PC-3 (cell line): Measurements from ENCODE around the gene CCR2. TPM values are rescaled to one million over a fixed set of nuclear protein-coding genes. Genes with fewer than 3 reads are reported as not detected.

Source experiments
- ATAC-seq: fragments of 200-7000 bp; cut with Tn5 transposase; 2 replicates; pipeline ENCODE4 v1.9.1; 2020; ENCODE audit warnings: mild to moderate bottlenecking, moderate library complexity
- BruUV-seq: library from RNA; stranded (reverse); fragments of 400-500 nt; replicated peaks from 2 replicates; lab custom pipeline; 2021; lab: Mats Ljungman, UMichigan
- CTCF ChIA-PET: fragments of 300-600 bp; sonication (Branson Sonifier 250); formaldehyde crosslinking; loops from one replicate; lab custom pipeline; 2022; ENCODE audit warnings: antibody characterized with exemption; lab: Charles Lee
- POLR2A ChIA-PET: fragments of 300-600 bp; sonication (Branson Sonifier 250); formaldehyde crosslinking; loops from one replicate; lab custom pipeline; 2022; ENCODE audit warnings: antibody characterized with exemption; ENCODE audit not compliant: unreplicated experiment; lab: Charles Lee
- DNase-seq: peaks from one replicate; pipeline ENCODE4 v3.0.0-alpha.2; 2015
- H2AFZ ChIP-seq: fragments of 300-600 bp; sonication (generic); 2 replicates; pipeline ENCODE4 v1.6.0; 2016; ENCODE audit warnings: antibody characterized with exemption, low read length
- H3F3A ChIP-seq: fragments of 300-600 bp; sonication (generic); one replicate; pipeline ENCODE4 v1.6.0; 2017; ENCODE audit warnings: antibody characterized with exemption, low read length, control low read depth, mild to moderate bottlenecking; ENCODE audit not compliant: unreplicated experiment
- H3K27ac ChIP-seq: fragments of 300-600 bp; sonication (generic); 2 replicates; pipeline ENCODE4 v1.5.1; 2016; ENCODE audit warnings: mild to moderate bottlenecking, low read length
- H3K27me3 ChIP-seq: fragments of 300-600 bp; sonication (generic); 2 replicates; pipeline ENCODE4 v1.6.1; 2016; ENCODE audit warnings: low read length, mixed read lengths
- H3K36me3 ChIP-seq: fragments of 300-600 bp; sonication (generic); 2 replicates; pipeline ENCODE4 v1.6.1; 2016; ENCODE audit warnings: low read depth, mixed run types, low read length, mixed read lengths
- H3K4me1 ChIP-seq: fragments of 300-600 bp; sonication (generic); 2 replicates; pipeline ENCODE4 v1.5.1; 2016; ENCODE audit warnings: low read length; ENCODE audit not compliant: insufficient read depth
- H3K4me2 ChIP-seq: fragments of 300-600 bp; sonication (generic); 2 replicates; pipeline ENCODE4 v1.6.0; 2016; ENCODE audit warnings: low read length
- H3K4me3 ChIP-seq: fragments of 300-600 bp; sonication (generic); 2 replicates; pipeline ENCODE4 v1.5.1; 2016; ENCODE audit warnings: mild to moderate bottlenecking, low read length, mixed read lengths
- H3K79me2 ChIP-seq: fragments of 300-600 bp; sonication (generic); 2 replicates; pipeline ENCODE4 v1.6.1; 2017; ENCODE audit warnings: low read length, mixed read lengths
- H3K9ac ChIP-seq: fragments of 300-600 bp; sonication (generic); 2 replicates; pipeline ENCODE4 v1.6.0; 2016; ENCODE audit warnings: mild to moderate bottlenecking, low read length
- H3K9me2 ChIP-seq: fragments of 300-600 bp; sonication (generic); replicated peaks from 2 replicates; pipeline ENCODE4 v1.6.1; 2016; ENCODE audit warnings: mixed run types, low read length, mixed read lengths
- H3K9me3 ChIP-seq: fragments of 300-600 bp; sonication (generic); 2 replicates; pipeline ENCODE4 v1.6.1; 2016; ENCODE audit warnings: low read length, mixed read lengths
- H4K20me1 ChIP-seq: fragments of 300-600 bp; sonication (generic); 2 replicates; pipeline ENCODE4 v1.6.1; 2016; ENCODE audit warnings: low read length, mixed read lengths
- EZH2 ChIP-seq: fragments of 300-600 bp; sonication (generic); IDR thresholded peaks from one replicate; pipeline ENCODE4 v1.6.1; 2017; ENCODE audit warnings: antibody characterized with exemption, mild to moderate bottlenecking, low read length; ENCODE audit not compliant: unreplicated experiment
- EZH2phosphoT487 ChIP-seq: fragments of 300-600 bp; sonication (generic); IDR thresholded peaks from 2 replicates; pipeline ENCODE4 v1.6.1; 2018; ENCODE audit warnings: mild to moderate bottlenecking, antibody characterized with exemption, low read length, borderline replicate concordance
- intact Hi-C: fragments of 100-400 bp; cut with micrococcal nuclease; formaldehyde crosslinking; loops from 2 replicates; pipeline ENCODE4 v1.9.0; 2023
- total RNA-seq: library from RNA; depleted of rRNA; stranded (reverse); fragments of >200 nt; gene quantifications from 2 replicates; pipeline ENCODE4 v1.2.3, GENCODE V29; 2014; rRNA removed
- TF ChIP-seq, protein P1 (sequence below): fragments of 300-600 bp; sonication (generic); conservative IDR thresholded peaks from 2 replicates; pipeline ENCODE4 v1.5.1; 2017; ENCODE audit warnings: antibody characterized with exemption, low read depth, mild to moderate bottlenecking, low read length

CCR2 gene
- total RNA-seq, 1 experiment from 2014 or later, result not detected

DNA sequence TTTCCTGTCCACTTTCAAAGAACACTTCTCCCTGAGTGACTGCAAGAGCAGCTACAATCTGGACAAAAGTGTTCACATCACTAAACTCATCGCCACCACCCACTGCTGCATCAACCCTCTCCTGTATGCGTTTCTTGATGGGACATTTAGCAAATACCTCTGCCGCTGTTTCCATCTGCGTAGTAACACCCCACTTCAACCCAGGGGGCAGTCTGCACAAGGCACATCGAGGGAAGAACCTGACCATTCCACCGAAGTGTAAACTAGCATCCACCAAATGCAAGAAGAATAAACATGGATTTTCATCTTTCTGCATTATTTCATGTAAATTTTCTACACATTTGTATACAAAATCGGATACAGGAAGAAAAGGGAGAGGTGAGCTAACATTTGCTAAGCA lies 54.9 kb downstream of the CCR2 start:
- no peak overlapping the region for H2AFZ ChIP-seq
- no peaks in the 10 kb centered on the region for H3K9me3 ChIP-seq
- H3K4me1 ChIP-seq, result peaks cover 48% of the 10 kb centered on the region
- H3F3A ChIP-seq, result no peaks in the 10 kb centered on the region
- no TSS peak for BruUV-seq
- H3K27me3 ChIP-seq, result no peaks in the 10 kb centered on the region
- H3K4me3 ChIP-seq, result peak overlapping the region; percentile 63; the same call in 1 of the 2 replicates
- ChIA-PET POLR2A (interaction anchor here (0.6 kb wide), 1 partner anchor 130 kb away, joined by 3 read pairs; no protein-coding TSS in a partner anchor), CTCF (no interaction called here)
- no peak overlapping the region for H3K27ac ChIP-seq
- H3K9me2 ChIP-seq, result no peaks in the 10 kb centered on the region
- H4K20me1 ChIP-seq, result no peaks in the 10 kb centered on the region
- intact Hi-C loops, result loop anchor here (5.0 kb wide), 1 partner anchor 283 kb away; the partner anchor contains the start of gene ALS2CL
- no peaks in the 10 kb centered on the region for H3K36me3 ChIP-seq
- H3K4me2 ChIP-seq, result peak overlapping the region; percentile 86
- ATAC-seq (no peak), DNase-seq (no peak)
- no peaks in the 10 kb centered on the region for H3K79me2 ChIP-seq
- no peak overlapping the region for H3K9ac ChIP-seq
- TF ChIP-seq EZH2phosphoT487 (no peak), EZH2 (no peak)
- TF ChIP-seq, protein P1, sequence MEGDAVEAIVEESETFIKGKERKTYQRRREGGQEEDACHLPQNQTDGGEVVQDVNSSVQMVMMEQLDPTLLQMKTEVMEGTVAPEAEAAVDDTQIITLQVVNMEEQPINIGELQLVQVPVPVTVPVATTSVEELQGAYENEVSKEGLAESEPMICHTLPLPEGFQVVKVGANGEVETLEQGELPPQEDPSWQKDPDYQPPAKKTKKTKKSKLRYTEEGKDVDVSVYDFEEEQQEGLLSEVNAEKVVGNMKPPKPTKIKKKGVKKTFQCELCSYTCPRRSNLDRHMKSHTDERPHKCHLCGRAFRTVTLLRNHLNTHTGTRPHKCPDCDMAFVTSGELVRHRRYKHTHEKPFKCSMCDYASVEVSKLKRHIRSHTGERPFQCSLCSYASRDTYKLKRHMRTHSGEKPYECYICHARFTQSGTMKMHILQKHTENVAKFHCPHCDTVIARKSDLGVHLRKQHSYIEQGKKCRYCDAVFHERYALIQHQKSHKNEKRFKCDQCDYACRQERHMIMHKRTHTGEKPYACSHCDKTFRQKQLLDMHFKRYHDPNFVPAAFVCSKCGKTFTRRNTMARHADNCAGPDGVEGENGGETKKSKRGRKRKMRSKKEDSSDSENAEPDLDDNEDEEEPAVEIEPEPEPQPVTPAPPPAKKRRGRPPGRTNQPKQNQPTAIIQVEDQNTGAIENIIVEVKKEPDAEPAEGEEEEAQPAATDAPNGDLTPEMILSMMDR, result no peak

DNA sequence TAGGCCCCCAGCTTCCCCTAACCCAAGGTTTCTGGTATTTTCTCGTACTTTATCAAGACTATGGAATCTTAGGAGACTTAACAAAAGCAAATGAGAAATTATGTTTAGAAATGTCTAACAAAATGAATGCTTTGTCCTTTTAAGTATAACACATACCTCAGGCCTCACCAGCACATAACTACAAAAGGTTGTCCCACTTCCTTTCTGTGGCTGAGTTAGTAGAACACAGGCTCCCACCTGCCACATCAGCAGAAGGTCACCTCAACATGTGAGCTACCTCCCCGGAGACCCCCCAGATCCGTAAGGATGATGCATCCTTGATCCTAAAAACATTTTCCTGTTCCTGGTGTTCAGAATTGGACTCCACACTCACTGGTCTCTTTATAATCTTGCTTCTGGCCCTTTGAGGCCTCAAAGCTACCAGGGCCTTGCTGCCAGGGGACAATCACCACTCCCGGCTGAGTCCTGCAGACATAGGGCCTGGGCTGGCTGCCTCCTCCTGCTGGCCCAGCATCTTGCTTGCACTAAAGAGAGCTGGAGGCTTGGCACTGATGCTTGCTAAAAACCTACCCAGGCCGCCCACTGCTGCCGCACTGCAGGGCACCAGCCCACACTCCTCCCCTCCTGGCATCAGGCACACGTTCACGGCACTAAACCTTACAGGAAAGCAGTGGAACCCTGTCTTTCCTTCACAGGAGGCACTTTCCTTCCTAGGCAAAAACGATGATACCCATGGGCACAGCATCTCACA lies 56.0 kb downstream of the CCR2 start:
- ChIA-PET CTCF (no interaction called here), POLR2A (no interaction called here)
- H3K36me3 ChIP-seq, result no peaks in the 10 kb centered on the region
- no peak overlapping the region for H3K9ac ChIP-seq
- H3K27me3 ChIP-seq, result no peaks in the 10 kb centered on the region
- no peaks in the 10 kb centered on the region for H3K9me3 ChIP-seq
- H3K4me1 ChIP-seq, result peaks cover 46% of the 10 kb centered on the region
- no peak overlapping the region for H3K4me2 ChIP-seq
- no peak overlapping the region for H2AFZ ChIP-seq
- no peak overlapping the region for H3K4me3 ChIP-seq
- H3F3A ChIP-seq, result no peaks in the 10 kb centered on the region
- no peaks in the 10 kb centered on the region for H4K20me1 ChIP-seq
- BruUV-seq, result no TSS peak
- no peaks in the 10 kb centered on the region for H3K9me2 ChIP-seq
- TF ChIP-seq EZH2 (no peak), EZH2phosphoT487 (no peak)
- TF ChIP-seq, protein P1, result no peak
- ATAC-seq (no peak), DNase-seq (no peak)
- no peaks in the 10 kb centered on the region for H3K79me2 ChIP-seq
- intact Hi-C loops, result loop anchor here (5.0 kb wide), 1 partner anchor 282 kb away; the partner anchor contains the start of gene ALS2CL
- no peak overlapping the region for H3K27ac ChIP-seq

Other genes starting within 250 kb of the CCR2 start
- gene CCR1, start 145.8 kb upstream of the CCR2 start, total RNA-seq, result 0.15 TPM in 1 of 2 replicates, not detected in the other
- gene CCR3, start 111.7 kb upstream of the CCR2 start, total RNA-seq, result 0.22 TPM in 1 of 2 replicates, not detected in the other
- gene CCR5, start 16.8 kb downstream of the CCR2 start, total RNA-seq, result not detected in 2 replicates
- 5.5 and 6.0 TPM in 2 replicates for gene CCRL2, start 53.1 kb downstream of the CCR2 start, total RNA-seq
- gene LTF, start 110.8 kb downstream of the CCR2 start, total RNA-seq, result not detected in 2 replicates
- not detected in 2 replicates for gene RTP3, start 143.9 kb downstream of the CCR2 start, total RNA-seq
- 0.26 and 0.35 TPM in 2 replicates for gene LRRC2, start 212.2 kb downstream of the CCR2 start, total RNA-seq